Activated CD4-positive, alpha-beta memory T cell treated with anti-CD3 and anti-CD28 coated beads, Interleukin-2, amount 10 ng/mL, durations not matched to agents 7 days and 5 days (primary cell): ENCODE data around the gene SERPING1. TPM values are rescaled to one million over a fixed set of nuclear protein-coding genes. Genes with fewer than 3 reads are reported as not detected.

Source experiments
- CTCF ChIA-PET: fragments of 350-600 bp; sonication (Branson Sonifier 250); formaldehyde crosslinking; loops from one replicate; lab custom pipeline; 2021; ENCODE audit warnings: antibody characterized with exemption, inconsistent platforms; lab: Charles Lee
- POLR2A ChIA-PET: fragments of 350-600 bp; sonication (Branson Sonifier 250); formaldehyde crosslinking; loops from one replicate; lab custom pipeline; 2021; ENCODE audit warnings: antibody characterized with exemption; lab: Charles Lee
- DNase-seq: peaks from one replicate; pipeline ENCODE4 v3.0.0-alpha.2; 2020
- H3K27ac Mint-ChIP-seq: one replicate; pipeline ENCODE4 v1.8.0; 2021; ENCODE audit warnings: mild to moderate bottlenecking, mixed read lengths
- H3K27me3 Mint-ChIP-seq: one replicate; pipeline ENCODE4 v1.8.0; 2021; ENCODE audit warnings: mixed read lengths
- H3K36me3 Mint-ChIP-seq: one replicate; pipeline ENCODE4 v1.8.0; 2021; ENCODE audit warnings: low read depth, mixed read lengths
- H3K4me1 Mint-ChIP-seq: one replicate; pipeline ENCODE4 v1.8.0; 2021; ENCODE audit warnings: mixed read lengths
- H3K4me3 Mint-ChIP-seq: one replicate; pipeline ENCODE4 v1.8.0; 2021; ENCODE audit warnings: mild to moderate bottlenecking, mixed read lengths
- H3K9me3 Mint-ChIP-seq: one replicate; pipeline ENCODE4 v1.8.0; 2021; ENCODE audit warnings: mixed read lengths
- total RNA-seq, 2 experiments: library from RNA; stranded (reverse); gene quantifications; one replicate each; pipeline ENCODE4 v1.2.3, GENCODE V29; 2021

SERPING1 gene
- total RNA-seq, 2 experiments from 2014 or later = 0.55 to 0.93 TPM

DNA sequence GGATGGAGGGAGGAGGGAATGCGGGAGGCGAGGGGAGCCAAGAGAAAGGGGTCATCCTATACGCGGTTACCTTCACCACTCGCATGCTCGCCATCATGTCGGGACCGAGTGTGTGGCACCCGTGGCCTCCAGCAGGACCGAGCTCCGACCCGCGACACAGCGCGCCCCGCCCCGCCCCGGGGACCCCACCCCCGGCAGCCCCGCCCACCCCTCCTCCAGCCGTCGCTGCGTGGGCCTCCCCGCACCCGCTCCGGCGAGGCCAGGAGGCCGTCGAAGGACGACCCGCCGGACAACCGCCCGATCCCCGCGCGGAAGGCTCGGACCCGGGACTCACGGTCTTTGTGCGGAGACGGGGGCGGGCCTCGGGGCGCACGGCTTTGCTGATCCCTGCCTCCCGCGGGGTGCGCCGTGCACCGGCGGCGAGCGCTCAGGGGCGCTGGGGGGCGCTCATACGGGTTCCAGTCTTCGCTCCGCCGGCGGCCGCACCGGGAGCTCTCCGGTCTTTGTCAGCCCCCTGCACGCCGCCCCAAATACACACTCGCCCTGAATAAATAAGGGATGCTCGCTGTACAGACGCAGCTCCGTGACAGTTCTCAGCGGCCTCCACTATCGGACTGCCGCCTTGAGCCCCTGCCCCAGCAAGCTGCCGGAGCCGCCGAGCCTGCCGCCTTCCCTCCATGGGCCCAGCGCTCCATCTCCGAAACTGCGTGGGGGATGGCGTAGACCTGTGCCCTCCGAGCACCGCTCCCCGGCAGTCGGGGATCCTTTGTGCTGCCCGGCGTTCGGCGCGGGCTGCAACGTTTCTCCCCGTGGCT is 29.8 kb upstream of the SERPING1 start, which contains the start of gene UBE2L6:
TSS of gene UBE2L6 (minus strand) at position 158 of the 815 bp plus-strand sequence. CDS start at position 97, 61 bp downstream.
- no peaks in the 10 kb centered on the region for H3K27me3 Mint-ChIP-seq
- H3K36me3 Mint-ChIP-seq = peaks cover 36% of the 10 kb centered on the region
- peak; percentile 68 for DNase-seq
- ChIA-PET CTCF (interaction anchor here (0.7 to 7.4 kb wide), 25 partner anchors 8 to 233 kb away, joined by 3 to 206 read pairs (median 4); partner anchors contain the start of genes MED19, SELENOH and YPEL4), POLR2A (interaction anchor here (1.0 to 2.2 kb wide), 14 partner anchors 21 to 1011 kb away, joined by 3 to 15 read pairs (median 5); partner anchors contain the start of genes CLP1, SELENOH, SLC43A1 and TIMM10)
- H3K4me1 Mint-ChIP-seq = peaks cover 30% of the 10 kb centered on the region
- peak within 1 kb of the TSS; percentile 99 for H3K4me3 Mint-ChIP-seq
- H3K27ac Mint-ChIP-seq = peak within 1 kb of the TSS; percentile 98
- H3K9me3 Mint-ChIP-seq = no peaks in the 10 kb centered on the region

DNA sequence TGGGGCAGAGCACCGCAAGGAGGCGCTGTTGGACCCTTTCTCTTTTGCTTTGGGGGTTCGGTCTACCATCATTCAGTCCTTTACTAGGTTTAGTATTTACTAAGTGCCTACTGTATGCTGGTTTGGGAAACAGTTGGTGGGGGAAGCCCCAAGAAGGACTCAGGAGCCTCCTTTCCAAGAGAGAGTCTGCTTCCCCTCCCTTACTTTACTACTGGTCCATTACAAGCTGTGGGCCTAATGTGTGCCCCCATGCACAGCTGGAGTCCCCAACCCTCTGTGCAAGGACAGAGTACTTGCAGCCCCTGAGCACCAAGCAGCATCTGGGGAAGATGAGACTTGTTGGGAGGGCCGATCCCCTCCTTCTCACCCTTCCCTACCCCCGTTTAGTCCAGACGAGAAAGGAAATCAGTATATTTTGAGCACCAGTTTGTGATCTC is 29.1 kb upstream of the SERPING1 start:
- POLR2A ChIA-PET = interaction anchor here (1.0 to 2.2 kb wide), 14 partner anchors 21 to 1010 kb away, joined by 3 to 15 read pairs (median 5); partner anchors contain the start of genes CLP1, SELENOH, SLC43A1 and TIMM10

DNA sequence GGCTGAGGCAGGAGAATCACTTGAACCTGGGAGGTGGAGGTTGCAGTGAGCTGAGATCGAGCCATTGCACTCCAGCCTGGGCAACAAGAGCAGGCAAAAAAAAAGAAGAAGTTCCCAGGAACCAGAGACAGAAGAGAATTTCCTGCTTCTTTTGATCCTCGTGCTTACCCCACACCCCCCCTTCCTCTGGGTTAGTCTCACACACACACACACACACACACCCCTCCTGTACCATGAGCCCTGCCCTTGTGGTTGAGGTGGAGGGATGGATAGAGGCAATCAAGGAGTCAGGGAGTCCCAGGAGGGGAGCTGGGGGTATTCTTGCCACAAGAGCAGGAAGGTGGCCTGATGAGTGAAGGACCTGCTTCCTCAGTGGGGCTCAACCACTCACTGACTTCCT is 25.9 kb upstream of the SERPING1 start:
- Mint-ChIP-seq H3K27me3 (peaks cover 10% of the 10 kb centered on the region), H3K36me3 (peaks cover 11% of the 10 kb centered on the region), H3K9me3 (no peaks in the 10 kb centered on the region), H3K27ac (no peak overlapping the region), H3K4me1 (peaks cover 8% of the 10 kb centered on the region), H3K4me3 (no peak overlapping the region)
- ChIA-PET CTCF (interaction anchor here (1.2 to 7.4 kb wide), 3 partner anchors 10 to 78 kb away, joined by 3 to 206 read pairs (median 4); no protein-coding TSS in a partner anchor), POLR2A (no interaction called here)
- DNase-seq = no peak

More for the DNA sequence above, 29.1 kb upstream of the SERPING1 start:
- CTCF ChIA-PET = interaction anchor here (0.8 to 7.4 kb wide), 22 partner anchors 9 to 232 kb away, joined by 3 to 206 read pairs (median 4); partner anchors contain the start of genes MED19, SELENOH and YPEL4
- Mint-ChIP-seq H3K4me3 (peak overlapping the region; percentile 99), H3K4me1 (peaks cover 27% of the 10 kb centered on the region), H3K36me3 (peaks cover 34% of the 10 kb centered on the region), H3K27ac (peak overlapping the region; percentile 98), H3K9me3 (no peaks in the 10 kb centered on the region), H3K27me3 (no peaks in the 10 kb centered on the region)
- DNase-seq = peak; percentile 89

DNA sequence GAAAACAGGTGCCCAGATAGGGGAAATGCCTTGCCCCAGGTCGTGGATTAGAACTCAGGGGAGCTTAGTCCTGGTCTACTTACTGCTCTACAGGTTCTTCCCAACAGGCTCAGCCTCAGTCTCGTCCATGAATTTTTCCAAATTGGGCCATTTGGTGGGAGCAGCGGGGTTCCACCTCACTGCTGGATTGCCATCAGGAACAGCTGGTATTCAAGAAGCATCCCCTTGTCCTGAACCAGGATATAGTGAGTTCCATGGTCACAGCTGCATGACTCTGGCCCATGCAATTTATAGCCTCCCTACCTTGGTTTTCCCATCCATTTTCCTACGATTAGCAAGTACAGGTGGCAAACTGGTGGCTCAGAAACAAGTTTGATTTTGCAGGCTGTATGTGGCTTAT is 23.4 kb upstream of the SERPING1 start:
- peaks cover under 1% of the 10 kb centered on the region for H3K4me1 Mint-ChIP-seq
- H3K36me3 Mint-ChIP-seq = no peaks in the 10 kb centered on the region
- no peak for DNase-seq
- peaks cover 15% of the 10 kb centered on the region for H3K27me3 Mint-ChIP-seq
- CTCF ChIA-PET = interaction anchor here (7.4 kb wide), 1 partner anchor 67 kb away, joined by 206 read pairs; no protein-coding TSS in a partner anchor
- H3K9me3 Mint-ChIP-seq = no peaks in the 10 kb centered on the region
- POLR2A ChIA-PET = interaction anchor here (1.4 kb wide), 1 partner anchor 67 kb away, joined by 4 read pairs; no protein-coding TSS in a partner anchor
- no peak overlapping the region for H3K4me3 Mint-ChIP-seq
- H3K27ac Mint-ChIP-seq = no peak overlapping the region

DNA sequence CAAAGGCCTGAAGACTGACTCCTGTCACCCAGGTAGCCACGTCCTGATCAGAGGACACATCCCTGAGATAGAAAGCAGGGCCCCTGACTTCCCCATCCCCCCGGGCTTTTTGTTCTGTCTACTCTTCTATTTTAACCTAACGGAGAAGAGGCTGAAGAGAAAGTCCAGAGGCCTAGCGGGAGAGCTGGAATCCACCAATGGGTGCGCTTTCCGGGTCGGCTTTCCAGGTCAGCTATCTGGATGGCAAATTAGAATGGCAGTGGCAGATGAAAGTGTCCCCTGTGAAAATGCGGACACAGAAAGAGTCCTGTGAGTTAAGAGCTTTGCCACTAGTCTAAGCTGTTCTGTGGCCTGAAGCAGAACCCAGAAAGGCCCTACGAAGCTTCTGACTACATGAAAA is 13.1 kb upstream of the SERPING1 start:
- Mint-ChIP-seq H3K4me1 (no peaks in the 10 kb centered on the region), H3K27ac (no peak overlapping the region), H3K36me3 (no peaks in the 10 kb centered on the region), H3K27me3 (peaks cover 2% of the 10 kb centered on the region), H3K9me3 (no peaks in the 10 kb centered on the region), H3K4me3 (no peak overlapping the region)
- ChIA-PET POLR2A (no interaction called here), CTCF (interaction anchor here (1.5 kb wide), 2 partner anchors 12 to 60 kb away, joined by 4 to 5 read pairs; no protein-coding TSS in a partner anchor)
- no peak for DNase-seq

DNA sequence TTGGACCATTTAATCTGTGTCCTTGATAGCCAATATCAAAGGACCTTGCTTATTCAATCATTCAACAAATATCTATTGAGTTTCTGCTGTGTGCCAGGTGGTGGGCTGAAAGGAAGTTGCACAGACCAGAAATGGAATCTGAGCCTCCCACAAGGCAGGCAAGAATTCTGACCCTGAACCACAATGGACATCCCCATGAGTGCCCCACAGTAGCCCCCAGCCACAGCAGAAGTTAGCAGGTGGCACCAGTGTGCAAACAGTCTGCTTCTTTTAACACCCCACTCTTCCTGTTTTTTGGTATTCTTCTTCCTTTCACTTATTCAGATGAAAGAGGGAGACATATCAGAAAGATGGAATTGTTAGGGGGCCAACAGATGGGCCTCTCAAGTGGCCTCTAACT is 12.2 kb upstream of the SERPING1 start:
- Mint-ChIP-seq H3K27me3 (peaks cover 3% of the 10 kb centered on the region), H3K4me3 (no peak overlapping the region), H3K9me3 (no peaks in the 10 kb centered on the region), H3K36me3 (no peaks in the 10 kb centered on the region), H3K4me1 (no peaks in the 10 kb centered on the region), H3K27ac (no peak overlapping the region)
- ChIA-PET POLR2A (no interaction called here), CTCF (interaction anchor here (1.5 kb wide), 1 partner anchor 11 kb away, joined by 4 read pairs; no protein-coding TSS in a partner anchor)
- DNase-seq = no peak

DNA sequence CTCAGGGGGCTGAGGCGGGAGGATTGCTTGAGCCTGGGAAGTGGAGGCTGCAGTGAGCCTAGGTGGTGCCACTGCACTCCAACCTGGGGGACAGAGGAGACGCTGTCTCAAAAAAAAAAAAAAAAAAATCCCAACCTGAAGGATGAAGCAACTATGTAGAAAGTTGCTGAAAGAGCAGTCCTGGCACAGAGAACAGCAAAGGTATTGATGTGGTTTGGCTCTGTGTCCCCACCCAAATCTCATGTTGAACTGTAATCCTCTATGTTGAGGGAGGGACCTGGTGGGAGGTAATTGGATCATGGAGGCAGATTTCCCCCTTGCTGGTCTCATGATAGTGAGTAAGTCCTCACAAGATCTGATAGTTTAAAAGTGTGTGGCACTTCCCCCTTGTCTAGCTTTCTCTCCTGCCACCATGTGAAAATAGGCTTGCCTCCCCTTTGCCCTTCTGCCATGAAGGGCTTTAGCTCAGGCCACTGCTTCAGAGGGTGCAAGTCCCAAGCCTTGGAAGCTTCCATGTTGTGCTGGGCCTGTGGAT is 10.7 kb upstream of the SERPING1 start:
- POLR2A ChIA-PET = no interaction called here
- Mint-ChIP-seq H3K4me1 (no peaks in the 10 kb centered on the region), H3K4me3 (no peak overlapping the region), H3K9me3 (no peaks in the 10 kb centered on the region), H3K36me3 (no peaks in the 10 kb centered on the region), H3K27me3 (peaks cover 9% of the 10 kb centered on the region), H3K27ac (no peak overlapping the region)
- CTCF ChIA-PET = no interaction called here
- no peak for DNase-seq

DNA sequence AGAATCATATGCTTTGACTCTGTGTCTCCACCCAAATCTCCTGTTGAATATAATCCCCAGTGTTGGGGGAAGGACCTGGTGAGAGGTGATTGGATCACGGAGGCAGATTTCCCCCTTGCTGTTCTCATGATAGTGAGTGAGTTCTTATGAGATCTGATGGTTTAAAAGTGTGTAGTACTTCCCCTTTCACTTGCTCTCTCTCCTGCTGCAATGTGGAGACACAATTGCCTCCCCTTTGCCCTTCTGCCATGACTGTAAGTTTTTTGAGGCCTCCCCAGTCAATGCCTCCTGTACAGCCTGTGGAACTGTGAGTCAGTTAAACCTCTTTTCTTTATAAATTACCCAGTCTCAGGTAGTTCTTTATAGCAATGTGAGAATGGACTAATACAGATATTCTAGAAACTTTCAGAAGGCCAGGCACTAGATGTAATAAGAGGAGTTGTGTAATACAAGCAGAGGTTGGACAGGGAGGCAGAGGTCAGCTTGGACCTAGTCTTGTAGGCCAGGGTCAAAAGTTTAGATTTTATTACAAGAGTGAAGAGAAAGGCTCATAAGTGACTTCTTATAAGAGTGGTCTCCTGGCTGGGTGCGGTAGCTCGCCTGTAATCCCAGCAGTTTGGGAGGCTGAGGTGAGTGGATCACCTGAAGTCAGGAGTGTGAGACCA is 9.3 kb upstream of the SERPING1 start:
- no peaks in the 10 kb centered on the region for H3K9me3 Mint-ChIP-seq
- H3K4me1 Mint-ChIP-seq = no peaks in the 10 kb centered on the region
- CTCF ChIA-PET = no interaction called here
- no peak overlapping the region for H3K4me3 Mint-ChIP-seq
- H3K36me3 Mint-ChIP-seq = no peaks in the 10 kb centered on the region
- no peak overlapping the region for H3K27ac Mint-ChIP-seq
- H3K27me3 Mint-ChIP-seq = peaks cover 11% of the 10 kb centered on the region
- no peak for DNase-seq
- POLR2A ChIA-PET = no interaction called here

DNA sequence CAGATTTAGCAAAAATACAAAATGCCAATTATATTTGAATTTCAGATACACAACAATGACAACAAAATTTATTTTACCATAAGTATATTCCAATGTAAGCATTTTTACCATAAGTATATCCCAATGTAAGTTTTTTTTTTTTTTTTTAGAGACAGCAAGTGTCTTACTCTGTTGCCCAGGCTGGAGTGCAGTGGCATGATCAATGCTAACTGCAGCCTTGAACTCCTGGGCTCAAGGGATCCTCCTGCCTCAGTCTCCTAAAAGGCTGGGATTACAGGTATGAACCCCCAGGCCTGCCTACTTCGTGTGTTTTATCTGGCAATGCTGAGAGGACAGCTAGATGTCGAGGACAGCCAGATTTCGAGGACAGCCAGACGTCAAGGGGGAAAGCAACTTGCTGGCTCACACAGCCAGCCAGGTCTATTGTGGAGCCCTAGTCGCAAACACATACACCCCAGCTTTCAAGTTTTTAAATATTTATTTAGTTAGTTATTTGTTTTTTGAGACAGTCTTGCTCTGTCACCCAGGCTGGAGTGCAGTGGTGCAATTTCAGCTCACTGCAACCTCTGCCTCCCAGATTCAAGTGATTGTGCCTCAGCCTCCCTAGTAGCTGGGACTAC is 1.1 kb upstream of the SERPING1 start:
- no peak overlapping the region for H3K27ac Mint-ChIP-seq
- DNase-seq = no peak
- POLR2A ChIA-PET = no interaction called here
- H3K27me3 Mint-ChIP-seq = peaks cover 37% of the 10 kb centered on the region
- H3K9me3 Mint-ChIP-seq = no peaks in the 10 kb centered on the region
- CTCF ChIA-PET = interaction anchor here (1.2 to 1.9 kb wide), 4 partner anchors 12 to 204 kb away, joined by 3 to 6 read pairs (median 4); no protein-coding TSS in a partner anchor
- peaks cover 2% of the 10 kb centered on the region for H3K4me1 Mint-ChIP-seq
- H3K36me3 Mint-ChIP-seq = no peaks in the 10 kb centered on the region
- no peak overlapping the region for H3K4me3 Mint-ChIP-seq

DNA sequence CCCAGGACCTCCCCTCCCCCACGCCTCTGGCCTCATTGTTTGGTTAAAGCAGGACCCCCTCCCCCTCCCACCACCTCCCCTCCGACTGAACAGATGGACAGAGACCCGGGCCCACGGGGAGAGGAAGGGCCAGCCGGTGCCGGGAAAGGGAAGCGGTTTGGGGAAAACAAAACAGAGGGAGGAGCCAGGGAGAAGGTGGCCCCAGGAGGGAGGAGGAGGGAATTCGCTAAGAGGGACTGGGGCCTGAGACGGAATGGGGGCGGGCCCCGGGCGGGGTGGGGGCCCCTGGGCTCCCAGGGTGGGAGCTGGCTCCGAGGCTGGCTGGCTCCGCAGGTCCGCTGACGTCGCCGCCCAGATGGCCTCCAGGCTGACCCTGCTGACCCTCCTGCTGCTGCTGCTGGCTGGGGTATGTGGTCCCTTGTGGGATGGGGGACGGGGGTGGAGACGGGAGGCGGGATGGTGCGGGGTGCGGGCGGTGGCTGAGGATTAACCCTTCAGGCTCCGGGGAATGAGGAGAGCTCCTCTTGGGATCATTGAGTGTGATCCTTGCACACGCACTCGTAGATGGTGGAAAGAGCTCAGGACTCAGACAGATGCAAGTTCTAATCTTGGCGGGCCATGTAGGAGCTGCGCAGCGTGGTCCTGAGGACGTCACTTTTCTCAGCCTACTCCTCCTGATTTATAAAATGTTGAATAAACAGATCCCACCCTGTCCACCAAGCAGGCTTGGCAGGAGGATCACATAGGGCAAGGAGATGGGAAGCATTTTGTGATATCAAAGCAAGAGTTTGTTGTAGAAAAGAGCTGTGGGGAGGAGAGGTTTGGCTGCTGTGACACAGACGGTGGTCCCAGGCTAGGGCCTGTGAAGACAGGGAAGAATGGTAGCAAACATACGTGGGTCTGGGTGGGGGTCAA is 688 bp downstream of the SERPING1 start:
- H3K4me3 Mint-ChIP-seq = no peak overlapping the region
- CTCF ChIA-PET = no interaction called here

DNA sequence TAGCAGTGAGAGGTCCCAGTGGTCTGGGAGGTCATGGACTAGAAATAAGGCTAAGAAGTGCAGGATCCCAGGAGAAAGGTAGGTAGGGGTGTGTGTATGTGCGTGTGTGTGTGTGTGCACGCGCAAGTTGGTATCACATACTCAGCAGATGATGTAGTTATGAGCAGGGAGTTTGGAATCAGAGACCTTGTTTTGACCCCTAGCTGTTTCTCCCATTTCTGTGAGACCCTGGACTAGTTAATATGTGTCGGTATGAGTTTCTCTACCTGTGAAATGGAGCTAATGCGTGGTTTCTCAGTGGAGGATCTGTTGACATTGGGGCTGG is 1.3 kb downstream of the SERPING1 start:
- ChIA-PET CTCF (no interaction called here), POLR2A (no interaction called here)
- Mint-ChIP-seq H3K4me3 (no peak overlapping the region), H3K27ac (no peak overlapping the region), H3K9me3 (no peaks in the 10 kb centered on the region), H3K4me1 (peaks cover 2% of the 10 kb centered on the region), H3K27me3 (peaks cover 34% of the 10 kb centered on the region), H3K36me3 (no peaks in the 10 kb centered on the region)
- no peak for DNase-seq

More for the DNA sequence above, 688 bp downstream of the SERPING1 start:
- peaks cover 36% of the 10 kb centered on the region for H3K27me3 Mint-ChIP-seq
- POLR2A ChIA-PET = no interaction called here
- DNase-seq = no peak
- no peaks in the 10 kb centered on the region for H3K9me3 Mint-ChIP-seq
- no peaks in the 10 kb centered on the region for H3K36me3 Mint-ChIP-seq
- H3K4me1 Mint-ChIP-seq = peaks cover 2% of the 10 kb centered on the region
- H3K27ac Mint-ChIP-seq = no peak overlapping the region
